Middle frontal gyrus (tissue), 1 donor: ENCODE measurements around the gene PCDH17.
A peak's percentile ranks its signal among the peaks of the same experiment; 100 is the strongest.

Experiments
- DNase-seq: peaks from one replicate; pipeline ENCODE4 v3.0.0-alpha.2; 2015; ENCODE audit warnings: low spot score; ENCODE audit errors: extremely low spot score

The PCDH17 gene, protein sequence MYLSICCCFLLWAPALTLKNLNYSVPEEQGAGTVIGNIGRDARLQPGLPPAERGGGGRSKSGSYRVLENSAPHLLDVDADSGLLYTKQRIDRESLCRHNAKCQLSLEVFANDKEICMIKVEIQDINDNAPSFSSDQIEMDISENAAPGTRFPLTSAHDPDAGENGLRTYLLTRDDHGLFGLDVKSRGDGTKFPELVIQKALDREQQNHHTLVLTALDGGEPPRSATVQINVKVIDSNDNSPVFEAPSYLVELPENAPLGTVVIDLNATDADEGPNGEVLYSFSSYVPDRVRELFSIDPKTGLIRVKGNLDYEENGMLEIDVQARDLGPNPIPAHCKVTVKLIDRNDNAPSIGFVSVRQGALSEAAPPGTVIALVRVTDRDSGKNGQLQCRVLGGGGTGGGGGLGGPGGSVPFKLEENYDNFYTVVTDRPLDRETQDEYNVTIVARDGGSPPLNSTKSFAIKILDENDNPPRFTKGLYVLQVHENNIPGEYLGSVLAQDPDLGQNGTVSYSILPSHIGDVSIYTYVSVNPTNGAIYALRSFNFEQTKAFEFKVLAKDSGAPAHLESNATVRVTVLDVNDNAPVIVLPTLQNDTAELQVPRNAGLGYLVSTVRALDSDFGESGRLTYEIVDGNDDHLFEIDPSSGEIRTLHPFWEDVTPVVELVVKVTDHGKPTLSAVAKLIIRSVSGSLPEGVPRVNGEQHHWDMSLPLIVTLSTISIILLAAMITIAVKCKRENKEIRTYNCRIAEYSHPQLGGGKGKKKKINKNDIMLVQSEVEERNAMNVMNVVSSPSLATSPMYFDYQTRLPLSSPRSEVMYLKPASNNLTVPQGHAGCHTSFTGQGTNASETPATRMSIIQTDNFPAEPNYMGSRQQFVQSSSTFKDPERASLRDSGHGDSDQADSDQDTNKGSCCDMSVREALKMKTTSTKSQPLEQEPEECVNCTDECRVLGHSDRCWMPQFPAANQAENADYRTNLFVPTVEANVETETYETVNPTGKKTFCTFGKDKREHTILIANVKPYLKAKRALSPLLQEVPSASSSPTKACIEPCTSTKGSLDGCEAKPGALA (N-terminal part only)

GRCh38 chr13:57631596-57632275 is at the start of gene PCDH17:
Gene PCDH17, plus strand, starts transcription at chr13:57631744. Its CDS starts 803 bp downstream, at chr13:57632547.
- DNase-seq: no peak

- no peak for DNase-seq
Measured at GRCh38 chr13:57582032-57582431, 49.5 kb upstream of the PCDH17 start.

DNA sequence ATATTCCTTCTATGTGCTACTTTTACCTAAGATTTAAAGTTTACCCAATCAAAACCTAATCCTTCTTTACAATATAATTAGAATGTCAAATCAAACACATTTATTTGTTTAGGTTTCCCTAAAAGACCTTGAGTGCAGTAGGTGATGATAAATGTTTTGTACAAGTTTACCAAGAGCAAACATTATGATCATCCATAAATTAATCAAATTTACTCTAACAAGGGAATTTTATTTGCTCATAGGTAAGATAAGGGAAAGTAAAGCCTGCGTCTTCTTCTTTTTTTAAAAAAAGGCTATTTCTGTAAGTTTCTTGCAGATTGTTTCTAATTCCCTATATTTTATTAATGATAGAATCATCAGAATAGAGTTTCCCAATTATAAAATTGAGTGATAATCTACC is 48.0 kb upstream of the PCDH17 start:
- DNase-seq: no peak

GRCh38 chr13:57588639-57589038 is 42.9 kb upstream of the PCDH17 start:
- no peak for DNase-seq

DNA sequence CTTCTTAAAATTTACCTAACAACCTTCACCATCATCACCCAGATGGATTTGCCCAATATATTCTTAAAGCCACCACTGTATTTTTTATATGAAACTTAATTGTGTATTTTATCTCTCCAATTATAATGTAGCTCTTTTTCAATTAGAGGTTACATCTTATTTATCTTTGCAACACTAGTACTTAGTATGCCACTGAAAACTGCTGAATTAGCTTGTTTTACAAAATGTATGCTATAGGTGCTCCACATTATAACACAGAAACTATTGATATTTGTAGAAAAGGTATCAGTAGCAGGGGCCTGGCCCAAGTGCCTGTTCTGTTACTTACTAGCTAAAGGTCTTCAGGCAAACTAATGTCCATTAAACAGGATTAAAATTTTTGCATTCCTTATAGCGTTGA is 35.8 kb upstream of the PCDH17 start:
- DNase-seq: no peak

- no peak for DNase-seq
Measured at GRCh38 chr13:57601536-57601935, 30.0 kb upstream of the PCDH17 start.

- no peak for DNase-seq
Measured at GRCh38 chr13:57604442-57604841, 27.1 kb upstream of the PCDH17 start.

GRCh38 chr13:57611969-57612368 is 19.6 kb upstream of the PCDH17 start:
- no peak for DNase-seq

- DNase-seq: no peak
Measured at GRCh38 chr13:57612568-57612967, 19.0 kb upstream of the PCDH17 start.

DNA sequence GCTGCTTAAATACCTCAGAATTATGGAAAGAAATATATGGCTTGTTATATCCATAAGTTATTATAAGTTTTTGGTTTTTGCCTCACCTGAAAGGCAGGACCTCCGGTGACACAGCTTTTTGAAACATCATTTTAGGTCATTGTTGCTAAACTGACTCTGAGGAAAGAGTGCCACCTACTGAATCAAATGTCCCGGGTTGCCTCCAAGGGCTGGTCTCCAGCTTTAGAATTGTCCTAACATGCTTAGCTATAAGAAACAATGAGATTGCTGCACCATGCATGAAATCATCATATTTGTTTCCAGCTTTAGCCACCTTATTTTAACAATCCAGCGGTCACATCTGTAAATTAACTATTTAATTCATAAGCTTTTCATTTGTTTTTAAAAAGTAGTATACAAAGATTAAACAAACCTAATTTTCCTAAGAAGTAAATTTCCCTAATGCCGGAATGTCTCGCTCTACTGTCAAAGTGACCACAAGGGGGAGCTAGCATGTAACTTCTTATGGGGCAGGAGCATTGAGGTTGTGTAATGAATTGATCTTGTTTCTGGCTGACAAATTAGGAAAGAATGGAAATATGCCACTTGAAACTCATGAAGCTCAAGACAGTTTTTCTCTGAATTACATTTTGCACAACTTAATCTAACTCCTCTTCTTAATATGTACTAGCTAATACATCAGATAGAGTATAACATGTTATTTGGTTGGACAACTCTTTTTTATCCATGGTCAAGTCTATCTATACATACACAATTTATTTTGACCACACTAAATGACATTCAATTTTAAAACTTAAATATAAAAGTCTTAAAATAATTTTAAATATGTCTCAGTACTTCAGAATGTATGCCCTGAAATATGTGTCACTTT is 6.7 kb upstream of the PCDH17 start:
- peak; percentile 66 for DNase-seq

GRCh38 chr13:57627663-57628062 is 3.9 kb upstream of the PCDH17 start:
- DNase-seq: no peak

- no peak for DNase-seq
Measured at GRCh38 chr13:57629391-57629804, 2.1 kb upstream of the PCDH17 start.

DNA sequence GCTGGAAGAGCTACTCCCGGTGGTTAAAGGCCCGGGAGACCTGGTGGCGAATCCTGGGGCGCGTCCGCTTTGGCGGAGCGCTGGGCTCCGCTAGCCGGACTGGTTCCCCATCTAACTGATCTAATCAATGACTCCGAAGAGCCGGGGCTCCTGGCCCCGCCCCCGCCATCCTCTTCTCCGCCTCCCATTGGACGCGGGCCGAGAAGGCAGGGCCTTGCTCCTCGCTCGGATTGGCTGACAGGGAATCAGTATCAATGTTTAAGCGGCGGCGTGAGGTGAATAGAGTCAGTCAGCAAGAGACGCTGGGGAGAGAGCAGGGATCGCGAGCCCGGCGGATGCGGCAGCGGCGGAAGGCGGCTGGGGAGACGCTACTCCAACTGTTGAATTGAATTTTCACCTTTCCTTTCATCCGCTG is 1.7 kb upstream of the PCDH17 start:
- DNase-seq: peak; percentile 95

GRCh38 chr13:57630661-57631595 is 616 bp upstream of the PCDH17 start:
- no peak for DNase-seq

- DNase-seq: no peak
Measured at GRCh38 chr13:57632276-57633140, 964 bp downstream of the PCDH17 start.

- no peak for DNase-seq
Measured at GRCh38 chr13:57633141-57633949, 1.8 kb downstream of the PCDH17 start.
